DMS153 treated with DMSO at 0.1 percent for 48 hours (cell line): ENCODE results near the gene ATP8A2.
"Not testable (repeated sequence)": the region's sequence is repeated elsewhere in the genome, so short reads cannot be mapped to it uniquely, and the experiment has no call there.

Experiments used
- DNase-seq: peaks from one replicate; lab custom pipeline; 2025; ENCODE audit not compliant: unreplicated experiment; lab: John Stamatoyannopoulos, UW

ATP8A2 gene

DNA sequence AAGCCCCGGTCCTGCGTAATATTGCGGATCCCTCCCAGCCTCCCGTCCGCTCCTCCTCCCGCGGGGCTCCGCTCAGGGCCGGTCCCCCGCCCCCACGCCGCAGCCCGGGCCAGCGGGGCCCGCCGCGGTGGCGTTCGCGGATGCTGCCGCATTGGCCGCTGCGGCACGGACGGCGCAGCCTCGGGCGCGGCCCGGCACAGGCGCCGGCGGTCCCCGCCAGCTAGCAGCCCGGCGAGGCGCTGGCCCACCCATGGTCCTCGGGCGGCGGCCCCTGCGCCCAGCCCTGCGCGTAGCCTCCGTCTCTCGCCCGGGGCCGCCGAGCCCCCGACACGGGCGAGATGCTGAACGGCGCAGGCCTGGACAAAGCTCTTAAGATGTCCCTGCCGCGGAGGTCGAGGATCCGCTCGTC, at the start of gene ATP8A2:
Gene ATP8A2, plus strand, starts transcription at position 100 of the 409 bp plus-strand sequence. Its CDS starts 239 bp downstream, at position 339.
- DNase-seq = no peak

GRCh38 chr13:25324100-25324499, 47.7 kb upstream of the ATP8A2 start:
- DNase-seq = no peak

- no peak for DNase-seq
These were observed 42.1 kb upstream of the ATP8A2 start for GRCh38 chr13:25329706-25330105.

GRCh38 chr13:25330541-25330940, 41.2 kb upstream of the ATP8A2 start:
- no peak for DNase-seq

DNA sequence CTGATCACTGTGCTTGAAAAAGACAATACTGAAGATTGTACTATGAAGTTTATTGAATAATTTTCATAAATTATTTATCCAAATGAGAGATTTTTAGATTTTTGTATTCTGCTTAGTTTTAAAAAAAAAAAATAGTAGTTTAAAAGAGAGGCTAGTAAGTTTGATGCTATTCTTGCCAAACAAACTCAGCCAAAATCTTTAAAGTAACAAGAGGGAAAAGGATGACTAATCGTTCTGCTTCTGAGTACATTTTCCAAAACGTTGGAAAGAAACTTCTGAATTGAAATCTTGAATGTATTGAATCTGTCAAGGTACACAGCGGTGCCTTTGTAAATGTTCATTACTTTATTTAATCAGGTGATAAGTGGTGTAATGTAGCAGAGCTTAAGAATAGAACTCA, 35.9 kb upstream of the ATP8A2 start:
- DNase-seq = no peak

- DNase-seq = no peak
These were observed 26.2 kb upstream of the ATP8A2 start for GRCh38 chr13:25345576-25345975.

GRCh38 chr13:25347151-25347550, 24.6 kb upstream of the ATP8A2 start:
- no peak for DNase-seq

GRCh38 chr13:25351404-25351803, 20.4 kb upstream of the ATP8A2 start:
- DNase-seq = no peak

GRCh38 chr13:25352230-25352629, 19.5 kb upstream of the ATP8A2 start:
- no peak for DNase-seq

GRCh38 chr13:25352806-25353205, 19.0 kb upstream of the ATP8A2 start:
- DNase-seq = no peak

- DNase-seq = no peak
These were observed 18.4 kb upstream of the ATP8A2 start for GRCh38 chr13:25353344-25353743.

GRCh38 chr13:25354377-25354776, 17.4 kb upstream of the ATP8A2 start:
- DNase-seq = no peak

DNA sequence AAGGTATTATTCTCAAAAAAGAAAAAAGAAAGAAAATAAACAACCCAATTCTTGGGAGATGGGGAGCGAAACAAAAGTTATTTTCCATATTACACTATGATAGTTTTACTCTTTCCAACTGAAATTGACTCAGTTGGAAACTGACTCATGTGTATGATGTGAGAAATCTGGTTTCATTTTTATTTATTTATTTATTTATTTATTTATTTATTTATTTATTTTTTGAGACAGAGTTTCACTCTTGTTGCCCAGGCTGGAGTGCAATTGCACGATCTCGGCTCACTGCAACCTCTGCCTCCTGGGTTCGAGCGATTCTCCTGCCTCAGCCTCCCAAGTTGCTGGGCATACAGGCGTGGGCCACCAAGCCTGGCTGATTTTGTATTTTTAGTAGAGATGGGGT, 11.3 kb upstream of the ATP8A2 start:
- not testable (repeated sequence) for DNase-seq

DNA sequence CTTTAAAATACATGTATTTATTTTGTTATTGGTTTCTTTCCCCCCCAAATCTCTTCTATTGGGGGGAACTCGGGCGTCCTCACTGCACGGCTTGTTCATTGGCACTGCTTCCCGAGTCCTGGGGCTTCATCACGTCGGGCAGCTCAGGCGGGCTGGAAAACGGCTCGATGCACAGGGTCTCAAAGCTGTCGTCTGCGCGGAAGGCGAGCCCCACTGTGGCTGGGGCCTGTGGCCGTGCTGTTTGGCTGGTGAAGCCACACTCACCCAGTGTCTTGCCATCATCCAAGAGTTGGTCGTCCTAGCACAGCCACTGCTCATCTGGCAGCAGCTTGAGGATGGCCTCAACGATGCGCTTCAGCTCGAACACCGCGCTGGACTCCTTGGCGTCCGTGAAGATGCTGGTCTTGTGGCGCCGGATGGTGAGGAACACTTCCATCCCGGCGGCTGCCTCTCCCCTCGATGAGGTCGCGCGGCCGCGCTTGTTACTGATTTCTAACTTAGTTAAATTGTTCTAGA, 6.0 kb upstream of the ATP8A2 start:
- no peak for DNase-seq

DNA sequence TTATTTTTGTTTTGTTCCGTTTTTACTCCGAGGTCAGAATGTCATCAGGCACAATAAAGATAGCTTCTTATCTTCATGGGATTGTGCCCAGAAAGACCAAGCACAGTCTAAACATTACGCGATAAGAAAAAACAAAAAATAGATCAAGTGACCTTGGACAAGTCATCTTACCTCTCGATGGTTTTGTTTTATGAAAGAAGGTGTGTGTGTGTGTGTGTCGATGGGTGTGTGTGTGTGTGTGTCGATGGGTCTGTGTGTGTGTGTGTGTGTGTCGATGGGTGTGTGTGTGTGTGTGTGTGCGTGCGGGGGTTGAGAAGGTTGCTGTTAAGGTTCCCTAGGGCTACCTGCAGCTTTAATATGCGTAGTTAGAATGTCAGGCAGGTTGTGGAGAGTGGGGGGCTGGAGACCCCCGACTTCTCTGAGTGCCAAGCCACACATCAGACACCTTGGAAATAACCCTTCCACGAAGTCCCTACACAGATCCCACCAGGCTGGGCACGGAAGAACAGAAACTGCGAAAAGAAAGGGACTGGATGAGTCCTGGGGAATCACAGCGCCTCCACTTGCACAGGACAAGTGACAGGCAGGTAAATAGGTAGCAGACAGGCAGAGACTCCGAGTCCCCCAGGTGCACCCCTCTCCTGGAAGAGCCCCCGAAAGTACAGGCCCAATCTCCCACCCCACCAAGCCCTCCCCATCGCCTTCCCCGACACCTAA, 458 bp upstream of the ATP8A2 start:
- no peak for DNase-seq

- no peak for DNase-seq
These were observed 709 bp downstream of the ATP8A2 start for GRCh38 chr13:25372284-25373081.

GRCh38 chr13:25375727-25376358, 4.1 kb downstream of the ATP8A2 start:
- DNase-seq = peak; percentile 10

DNA sequence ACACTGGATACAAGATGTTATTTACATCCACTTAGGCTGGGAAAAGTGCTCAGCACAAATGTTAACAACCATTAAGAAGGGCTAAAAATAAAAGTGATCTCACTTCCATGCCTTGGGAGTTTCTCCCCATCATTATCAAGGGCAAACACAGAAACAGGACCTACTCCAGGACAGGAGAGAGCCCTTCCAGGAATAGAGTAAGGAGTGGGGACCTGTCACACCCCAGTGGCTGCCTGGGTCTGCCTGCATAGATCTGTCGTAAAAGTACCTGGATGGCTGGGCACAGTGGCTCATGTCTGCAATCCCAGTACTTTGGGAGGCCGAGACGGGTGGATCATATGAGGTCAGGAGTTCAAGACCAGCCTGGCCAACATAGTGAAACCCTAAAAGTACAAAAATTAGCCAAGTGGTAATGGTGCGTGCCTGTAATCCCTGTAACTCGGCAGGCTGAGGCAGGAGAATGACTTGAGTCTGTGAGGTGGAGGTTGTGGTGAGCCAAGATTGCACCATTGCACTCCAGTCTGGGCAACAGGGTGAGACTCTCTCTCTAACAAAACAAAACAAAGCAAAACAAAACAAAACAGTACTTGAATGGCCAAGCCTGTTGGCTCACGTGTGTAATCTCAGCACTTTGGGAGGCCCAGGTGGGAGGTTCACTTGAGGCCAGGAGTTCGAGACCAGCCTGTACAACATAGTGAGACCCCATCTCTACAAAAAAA, 5.6 kb downstream of the ATP8A2 start:
- no peak for DNase-seq

DNA sequence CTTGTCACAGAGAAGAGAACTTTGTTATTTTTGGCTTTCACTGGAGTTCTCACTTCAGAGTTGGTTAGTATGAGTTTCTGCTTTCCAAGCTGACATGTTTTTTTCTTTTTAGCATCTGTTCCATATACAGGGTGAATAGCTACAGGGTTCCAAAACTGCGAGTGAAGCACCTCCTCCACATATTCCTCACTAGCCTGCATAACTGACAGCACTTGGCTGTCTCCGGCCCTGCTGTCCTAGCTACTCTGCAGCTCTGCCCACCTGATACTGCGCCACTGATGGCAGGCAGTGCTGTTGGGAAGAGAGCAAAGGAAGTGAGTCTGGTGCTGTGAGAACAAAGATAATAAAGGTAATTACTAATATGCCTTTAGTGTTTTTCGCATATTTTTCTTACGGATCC, 6.8 kb downstream of the ATP8A2 start:
- DNase-seq = no peak

DNA sequence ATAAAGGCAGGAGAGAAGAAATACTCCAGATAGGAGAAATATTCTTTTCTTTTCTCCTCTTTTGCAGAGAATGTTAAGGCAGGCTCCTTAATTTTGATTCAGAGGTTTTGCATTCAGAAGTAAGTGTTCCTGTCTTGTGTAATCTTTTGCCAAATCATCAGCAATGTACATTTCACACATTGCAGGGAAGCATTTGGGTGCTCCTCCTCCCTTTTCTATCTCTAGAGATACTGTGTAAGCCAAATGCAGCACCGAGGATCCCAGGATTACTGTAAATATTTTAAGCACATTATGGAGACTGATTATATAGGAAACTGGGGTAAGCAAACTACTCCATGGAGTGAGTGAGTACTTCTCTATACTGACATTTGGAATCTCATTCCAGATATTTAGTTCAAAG, 7.2 kb downstream of the ATP8A2 start:
- no peak for DNase-seq

GRCh38 chr13:25380082-25380481, 8.3 kb downstream of the ATP8A2 start:
- DNase-seq = no peak
